NCI-H1694 (cell line): ENCODE data around the gene GRID1.

Experiments
- DNase-seq: peaks from one replicate; lab custom pipeline; 2025; lab: John Stamatoyannopoulos, UW

Gene GRID1

DNA sequence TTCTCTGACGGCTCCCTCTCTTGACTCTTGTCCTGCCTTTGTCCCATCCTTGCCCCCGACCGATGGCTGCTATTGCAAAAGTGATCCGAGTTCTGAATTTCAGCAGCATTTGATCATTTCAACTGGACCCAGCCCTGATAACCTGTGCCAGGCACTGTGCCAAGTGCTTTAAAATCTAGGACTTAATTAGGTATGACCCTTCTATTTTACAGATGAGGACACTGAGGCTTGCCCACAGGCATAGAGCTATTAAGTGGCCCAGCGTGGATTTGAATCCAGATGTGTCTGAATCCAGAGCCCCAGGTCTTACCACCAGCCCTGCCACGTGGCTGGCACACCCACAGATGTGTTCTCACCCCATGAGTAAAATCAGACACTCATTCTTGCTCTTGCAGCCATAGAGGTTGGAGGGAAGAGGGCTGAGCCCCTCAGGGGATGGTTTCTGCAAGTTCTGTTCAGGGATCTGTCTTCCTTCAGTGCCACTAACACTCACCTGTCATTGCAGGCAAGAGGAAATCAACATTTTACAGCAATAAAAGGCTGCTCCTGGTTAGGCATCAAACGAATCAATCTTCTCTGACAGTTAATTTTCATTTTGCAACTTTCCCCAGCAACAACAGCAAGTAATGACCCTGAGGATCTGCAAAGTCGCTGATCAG, 101.2 kb downstream of the GRID1 start:
- DNase-seq: no peak

DNA sequence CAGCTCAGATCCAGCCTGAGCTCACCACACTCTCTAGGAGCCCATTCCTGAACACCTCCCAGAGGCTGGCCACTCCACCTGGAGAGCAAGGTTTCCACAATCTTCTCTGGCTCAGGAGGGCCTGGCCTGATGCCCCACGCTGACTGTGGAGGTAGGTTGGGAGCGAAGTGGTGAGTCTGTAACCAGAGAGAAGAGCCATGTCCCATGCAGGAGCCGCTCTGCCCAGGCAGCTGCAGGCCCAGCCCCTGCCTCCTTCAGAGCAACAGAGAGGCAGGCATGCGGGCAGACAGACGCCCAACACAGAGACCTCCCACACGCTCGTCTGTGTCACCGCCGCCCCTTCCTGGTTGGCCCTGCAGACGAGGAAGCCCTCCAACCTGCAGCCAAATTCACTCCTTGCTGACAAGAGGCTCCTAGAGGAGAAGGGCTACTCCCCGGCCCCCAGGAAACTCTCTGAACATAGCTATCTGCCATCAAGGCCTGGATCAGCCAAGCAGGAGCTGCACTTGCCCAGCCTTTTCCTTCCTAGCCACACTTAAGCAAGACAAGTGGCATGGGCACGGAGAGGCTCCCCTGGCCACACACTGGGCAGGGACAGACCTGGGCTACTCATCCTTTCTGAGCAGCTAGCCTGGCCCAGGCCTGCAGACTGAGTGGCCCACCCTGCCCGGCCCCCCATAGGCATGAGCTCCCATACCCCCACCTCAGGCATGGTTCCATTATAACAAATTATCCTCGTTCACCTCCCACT, 101.9 kb downstream of the GRID1 start:
- DNase-seq: no peak

DNA sequence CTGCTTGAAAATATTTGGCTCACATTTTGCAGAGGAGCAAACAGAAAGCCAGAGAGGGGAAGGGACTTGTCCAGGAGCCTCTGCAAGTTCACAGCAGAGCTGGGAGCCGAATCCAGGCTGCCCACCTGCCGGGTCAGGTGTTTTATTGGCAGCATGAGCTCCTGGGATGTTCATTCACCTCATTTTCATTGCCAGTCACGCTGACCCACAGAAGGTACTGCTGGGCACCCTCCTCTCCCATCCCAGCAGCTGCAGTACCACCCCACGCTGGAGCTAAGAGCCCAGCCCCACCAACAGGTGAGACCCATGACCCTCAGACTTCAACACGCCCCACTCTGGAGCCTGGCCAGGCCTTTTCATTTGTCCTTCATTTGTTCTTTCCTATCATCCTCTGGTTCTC, 102.7 kb downstream of the GRID1 start:
- DNase-seq: no peak

DNA sequence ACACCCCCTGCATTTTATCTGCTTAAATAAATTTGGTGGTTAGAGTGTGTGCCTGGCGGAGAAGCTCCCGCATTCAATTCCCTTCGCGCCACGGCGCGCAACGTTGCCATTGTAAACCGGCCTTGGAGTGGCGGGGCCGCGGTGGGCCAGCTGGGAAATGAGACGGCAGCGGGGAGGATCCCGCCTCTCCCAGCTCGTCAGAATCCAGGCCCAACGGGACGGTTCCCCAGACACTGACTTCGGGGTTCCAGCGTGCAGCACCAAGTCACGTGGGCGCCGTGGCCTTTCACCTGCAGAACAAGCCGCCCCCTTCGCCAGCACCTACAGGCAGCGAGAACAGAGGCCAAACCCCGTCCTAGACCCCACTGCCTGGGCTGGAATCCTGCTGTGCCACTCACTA, 103.4 kb downstream of the GRID1 start:
- no peak for DNase-seq

- DNase-seq: no peak
These were observed 103.9 kb downstream of the GRID1 start for GRCh38 chr10:86262688-86263181.

GRCh38 chr10:86261941-86262687, 104.5 kb downstream of the GRID1 start:
- no peak for DNase-seq

DNA sequence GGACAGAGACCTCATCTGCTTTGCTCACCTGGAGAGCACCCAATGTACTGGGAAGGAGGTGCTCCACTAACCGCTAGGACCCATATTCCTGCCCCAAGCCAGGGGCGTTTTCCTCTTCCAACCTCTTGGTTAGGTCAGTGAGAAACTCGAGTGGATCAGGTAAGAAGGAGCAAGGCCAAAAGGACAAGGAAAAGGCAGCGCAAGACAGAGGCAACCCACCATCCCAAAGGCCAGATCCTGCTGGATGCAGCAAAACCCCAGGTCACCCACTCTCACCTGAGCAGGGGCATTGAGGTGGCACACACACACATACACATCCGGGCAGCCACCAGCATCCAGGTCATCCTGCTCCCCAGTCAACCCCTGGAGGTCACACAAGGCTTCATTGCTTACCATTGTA, 105.1 kb downstream of the GRID1 start:
- DNase-seq: no peak

GRCh38 chr10:86260564-86260963, 106.0 kb downstream of the GRID1 start:
- no peak for DNase-seq

DNA sequence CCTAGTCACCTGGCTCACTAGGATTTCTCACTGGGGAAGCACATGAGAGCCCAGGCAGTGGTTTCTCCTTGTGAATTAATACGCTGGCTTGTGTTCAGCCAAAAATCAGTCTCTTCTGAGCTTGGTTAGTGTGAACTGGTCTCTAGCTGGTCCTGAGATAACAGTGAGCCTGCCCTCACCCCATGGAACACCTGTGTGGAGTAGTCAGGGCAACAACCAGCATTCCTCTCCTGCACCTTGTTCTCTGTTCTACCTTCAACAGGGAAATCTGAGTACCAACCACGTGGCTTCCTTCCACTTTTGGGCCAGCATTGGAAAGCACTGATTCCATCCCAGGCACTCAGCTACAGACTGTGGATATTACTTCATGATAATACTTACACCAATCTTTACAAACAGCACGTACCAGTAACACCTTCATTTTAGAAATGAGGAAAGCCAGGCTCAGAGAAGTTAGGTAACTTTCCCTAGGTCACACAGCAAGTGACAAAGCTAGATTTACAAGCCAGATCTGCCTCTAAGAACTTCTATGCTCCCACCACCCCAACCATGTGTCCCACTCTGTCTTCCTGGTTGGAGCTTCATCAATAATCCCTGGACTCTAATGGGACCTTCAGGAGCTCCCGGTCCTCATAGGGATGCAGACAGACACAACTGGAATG, 106.6 kb downstream of the GRID1 start:
- no peak for DNase-seq

GRCh38 chr10:86258941-86259340, 107.7 kb downstream of the GRID1 start:
- no peak for DNase-seq

DNA sequence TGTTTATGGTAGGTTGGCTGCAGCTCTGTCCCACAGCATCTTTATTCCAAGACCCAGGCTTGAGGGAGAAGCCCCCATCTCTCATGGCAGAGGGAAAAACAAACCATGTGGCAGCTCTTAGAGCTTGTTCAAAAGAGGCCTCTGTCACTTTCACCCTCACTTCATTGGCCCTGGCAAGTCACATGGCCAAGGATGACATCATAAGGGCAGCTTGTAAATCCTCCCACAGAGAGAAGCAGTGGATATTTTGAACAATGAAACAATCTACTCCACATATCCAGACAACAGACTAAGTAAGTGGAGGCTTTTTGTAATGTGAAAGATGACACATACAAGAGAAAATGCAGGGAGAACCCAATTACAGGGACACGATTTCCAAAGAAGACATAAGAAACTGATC, 108.1 kb downstream of the GRID1 start:
- DNase-seq: no peak

- DNase-seq: no peak
These were observed 108.9 kb downstream of the GRID1 start for GRCh38 chr10:86257683-86258082.

GRCh38 chr10:86256690-86257315, 109.8 kb downstream of the GRID1 start:
- DNase-seq: no peak

DNA sequence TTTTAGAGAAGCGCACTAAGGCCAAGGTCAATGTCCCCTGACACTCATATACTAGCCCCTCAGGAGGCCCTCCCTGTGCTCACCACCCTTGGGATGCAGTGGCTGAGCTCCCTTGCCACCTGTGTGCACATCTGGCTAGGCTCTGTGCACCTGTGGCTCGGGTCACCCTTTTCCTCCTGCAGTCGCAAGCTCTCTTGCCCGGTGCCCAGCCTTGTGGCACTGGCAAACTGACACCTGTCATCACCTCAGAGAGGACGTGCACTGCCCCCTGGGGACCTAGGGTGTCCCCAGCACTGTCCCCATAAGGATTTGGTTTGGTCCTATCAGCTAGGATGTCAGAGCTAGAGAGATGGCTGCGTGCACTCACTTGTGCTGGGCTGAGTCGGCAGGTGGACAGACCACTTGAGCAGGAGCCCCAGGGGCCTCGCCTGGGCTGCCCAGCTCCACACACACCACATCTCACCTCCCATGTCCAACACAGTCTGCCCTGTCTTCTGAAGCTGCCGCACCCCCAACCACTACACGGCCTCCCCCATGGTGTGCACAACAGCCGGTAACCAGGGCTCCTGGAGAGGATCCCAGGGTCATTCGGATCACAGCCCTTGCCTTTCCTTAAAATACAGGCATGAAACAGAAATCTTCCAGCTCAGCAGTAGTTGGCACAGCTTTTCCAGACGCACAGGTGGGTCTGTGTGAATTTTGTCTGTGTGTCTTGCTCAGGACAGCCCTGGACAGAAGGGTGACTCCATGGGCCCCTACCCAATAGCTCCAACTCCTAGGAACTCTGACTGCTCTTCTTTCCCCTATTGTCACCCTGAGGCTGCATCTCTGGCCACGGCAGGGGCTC, 111.0 kb downstream of the GRID1 start:
- DNase-seq: no peak

GRCh38 chr10:86254526-86255174, 111.9 kb downstream of the GRID1 start:
- DNase-seq: no peak

DNA sequence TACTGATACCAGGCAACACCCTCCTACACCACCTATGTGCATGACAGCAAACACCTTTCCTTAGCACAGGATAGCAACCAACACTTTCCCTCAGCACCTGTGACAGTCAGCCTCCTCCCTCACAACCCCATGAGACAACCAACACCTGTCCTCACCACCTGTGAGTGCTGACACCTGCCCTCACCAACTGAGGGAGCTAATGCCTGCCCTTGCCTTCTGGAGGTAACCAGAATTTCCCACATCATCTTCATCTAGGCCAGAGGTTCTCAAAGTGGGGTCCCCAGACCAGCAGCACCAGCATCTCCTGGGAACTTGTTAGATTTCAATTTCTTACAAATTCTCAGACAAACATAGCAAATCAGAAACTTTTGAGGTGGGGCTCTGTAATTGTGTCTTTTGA, 112.5 kb downstream of the GRID1 start:
- no peak for DNase-seq

GRCh38 chr10:86253091-86254072, 113.2 kb downstream of the GRID1 start:
- no peak for DNase-seq

GRCh38 chr10:86252556-86252955, 114.0 kb downstream of the GRID1 start:
- peak; percentile 54 for DNase-seq

DNA sequence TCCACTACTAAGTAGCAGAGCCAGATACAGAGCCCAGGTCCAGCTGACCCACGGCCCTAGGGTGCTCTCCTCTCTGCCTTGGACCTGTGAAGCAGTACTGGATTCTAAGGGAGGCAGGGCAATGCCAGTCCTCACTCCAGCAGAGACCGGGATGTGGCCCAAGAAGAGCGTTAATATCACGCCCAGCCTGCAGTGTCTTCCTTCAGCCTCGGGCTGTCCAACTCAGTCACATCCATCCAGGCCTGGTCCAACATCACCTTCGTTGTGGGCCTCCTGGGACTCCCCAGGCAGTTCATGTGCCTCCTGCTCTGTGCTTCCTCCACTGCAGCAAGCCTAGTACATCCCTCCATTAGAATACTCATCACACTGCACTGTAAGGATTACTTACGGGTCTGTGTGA, 114.5 kb downstream of the GRID1 start:
- DNase-seq: no peak
